ENCODE results near the gene CPN2.

Gene CPN2

DNA sequence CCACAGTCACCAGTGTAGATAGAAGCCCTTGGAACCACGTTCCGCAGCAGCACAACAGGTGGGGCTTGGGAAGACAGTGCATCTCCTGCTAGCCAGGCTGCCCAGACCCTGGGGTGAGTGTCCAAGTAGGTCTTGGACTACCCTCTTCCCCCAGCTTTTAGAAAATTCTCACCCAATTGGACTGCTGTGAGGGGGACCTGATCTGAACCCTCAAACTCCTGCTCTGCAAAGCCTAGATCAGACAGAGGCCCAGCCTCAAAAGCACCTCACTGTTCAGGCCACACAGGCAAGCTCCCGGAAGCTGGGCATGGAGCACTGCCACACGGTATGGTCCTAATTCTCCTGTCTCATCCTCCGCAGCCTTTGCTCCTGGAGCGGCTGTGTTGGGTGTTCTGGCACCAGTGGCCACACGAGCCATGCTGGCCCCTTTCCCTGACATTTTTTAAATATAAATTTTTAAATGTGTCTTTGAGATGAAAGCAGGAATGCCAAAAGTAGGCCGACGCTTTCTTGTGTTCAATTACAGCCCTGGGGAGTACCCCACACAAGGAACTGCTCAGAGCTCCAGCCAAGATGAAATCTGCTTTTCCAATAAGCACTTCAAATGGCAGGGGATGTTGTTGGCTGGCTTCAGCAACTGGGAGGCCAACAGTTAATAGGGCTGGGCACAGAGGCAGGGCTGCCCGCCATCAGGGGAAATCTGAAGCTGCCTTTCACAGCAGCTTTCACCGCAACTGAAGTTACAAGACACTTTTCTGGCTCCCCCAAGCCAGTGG, 40.9 kb downstream of the CPN2 start:
- no peak for FAIRE-seq

DNA sequence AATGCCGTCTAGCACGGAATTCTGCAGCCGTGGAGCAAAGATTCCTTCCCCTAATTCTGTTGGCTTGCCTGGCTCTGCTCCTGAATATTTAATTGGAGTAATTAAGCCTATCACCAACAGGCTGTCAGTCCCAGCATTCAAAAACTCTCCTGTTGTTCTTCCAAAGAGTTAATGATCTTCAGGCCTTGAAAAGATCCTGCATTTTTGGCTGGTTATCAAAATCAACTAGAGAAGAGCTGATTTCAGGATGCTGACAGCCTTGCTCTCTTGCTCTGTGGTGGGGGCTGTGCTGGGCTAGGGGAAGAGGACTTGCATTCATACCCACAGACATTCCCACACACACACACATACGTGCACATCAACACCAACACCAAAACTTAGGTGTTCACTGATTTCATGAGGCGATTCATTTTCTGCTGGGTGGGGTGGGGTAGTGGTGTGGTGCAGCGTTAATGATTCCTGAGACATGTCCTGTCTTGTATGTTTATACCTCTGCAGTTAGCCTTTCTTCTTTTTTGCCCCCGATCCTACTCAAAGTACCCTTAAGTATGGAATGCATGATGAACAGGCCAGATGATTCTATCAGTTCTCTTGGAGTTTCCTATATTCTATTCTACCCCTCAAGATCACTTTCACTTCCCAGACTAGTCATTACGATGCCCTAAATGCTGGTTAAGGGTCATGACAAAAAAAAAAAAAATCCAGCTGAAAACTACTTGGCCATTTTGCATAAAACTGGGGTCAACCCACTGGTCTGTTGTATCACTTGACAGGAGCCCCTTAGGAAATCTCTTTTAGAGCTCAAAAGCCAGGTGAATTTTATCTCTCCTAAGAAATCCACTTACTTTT, 42.3 kb downstream of the CPN2 start:
- FAIRE-seq = no peak

DNA sequence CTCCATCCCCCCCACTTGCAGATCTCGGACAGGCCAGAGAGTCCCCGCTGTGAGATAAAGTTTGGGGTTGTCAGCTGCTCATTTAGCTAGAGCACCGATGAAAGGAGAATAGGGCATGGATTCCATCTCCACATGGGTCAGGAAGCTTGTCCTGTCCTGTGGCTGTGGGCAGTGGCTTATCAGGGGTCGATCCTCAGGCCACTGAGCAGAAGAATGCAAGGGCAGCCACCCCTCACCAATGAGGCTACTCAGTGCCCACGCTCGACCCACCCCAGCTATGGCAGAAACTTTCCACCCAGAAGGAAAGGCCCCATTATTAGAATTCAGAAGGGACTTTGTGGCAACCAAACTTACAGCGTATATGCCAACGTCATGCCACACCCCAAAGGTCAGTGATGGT, 43.3 kb downstream of the CPN2 start:
- FAIRE-seq = no peak

DNA sequence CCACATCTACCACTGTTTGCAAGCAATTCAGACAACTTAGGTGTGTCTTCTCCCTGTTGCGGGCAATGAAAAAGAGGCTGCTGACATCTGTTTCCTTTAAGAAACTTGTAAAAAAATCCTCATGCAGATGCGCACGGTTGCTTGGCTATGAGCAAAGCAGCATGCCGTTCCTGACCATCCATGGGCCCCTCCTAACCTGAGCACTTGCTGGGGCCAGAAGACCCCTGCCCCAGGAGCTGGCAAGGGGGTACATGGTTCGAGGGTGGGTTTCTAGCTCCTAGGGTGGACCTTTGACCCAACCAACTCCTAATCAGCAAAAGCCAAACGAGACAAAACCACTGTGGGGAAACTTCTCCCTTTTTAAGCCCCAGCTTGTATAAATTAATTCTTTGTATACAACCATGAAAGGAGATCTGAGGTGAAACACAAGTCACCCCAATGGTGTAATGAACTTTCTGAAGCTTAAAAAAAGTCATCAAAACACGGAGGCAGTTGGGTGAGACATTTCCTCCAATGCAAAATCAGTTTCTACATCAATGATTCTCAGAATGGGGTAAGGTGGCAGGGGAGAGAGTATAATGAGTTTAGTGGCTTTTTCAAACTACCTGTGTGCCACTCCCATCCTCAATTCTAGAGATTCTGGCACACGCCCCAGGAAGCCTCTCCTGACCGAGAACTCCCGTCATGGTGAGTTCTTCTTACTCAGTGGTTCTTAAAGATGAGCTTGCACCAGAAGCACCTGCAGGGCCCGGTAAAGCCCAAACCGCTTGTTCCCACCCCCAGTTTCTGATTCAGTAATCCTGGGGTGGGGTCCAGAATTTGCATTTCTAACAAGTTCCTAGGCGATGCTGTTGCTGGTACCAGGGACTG, 44.1 kb downstream of the CPN2 start:
- no peak for FAIRE-seq

DNA sequence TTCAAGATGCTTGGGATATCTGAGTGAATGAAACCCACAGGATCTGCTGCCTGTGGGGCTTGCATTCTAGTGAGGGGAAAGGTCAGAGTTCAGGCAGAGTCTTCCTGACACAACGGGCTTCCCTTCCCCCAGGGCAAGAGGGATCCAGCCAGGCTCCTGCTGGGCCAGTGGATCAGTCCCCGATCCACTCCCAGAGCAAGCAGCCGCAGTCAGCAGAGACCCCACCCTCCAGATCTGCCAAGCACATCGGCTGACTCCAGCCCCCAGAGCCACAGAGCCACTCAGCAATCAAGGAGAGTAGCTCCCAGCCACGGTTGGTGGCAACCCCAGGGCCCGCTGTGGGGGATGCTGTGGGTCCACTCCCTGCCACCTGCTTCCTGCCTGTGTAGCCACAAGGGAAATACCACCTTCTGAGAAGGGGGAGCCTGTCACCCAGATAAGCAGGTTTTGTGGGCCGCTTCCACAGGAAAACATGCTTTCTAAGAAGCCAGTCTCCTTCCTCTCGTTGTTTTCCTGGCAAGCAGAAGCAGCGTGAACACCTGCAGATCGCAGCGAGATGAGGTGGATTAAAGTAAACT, 44.9 kb downstream of the CPN2 start:
- FAIRE-seq = no peak

DNA sequence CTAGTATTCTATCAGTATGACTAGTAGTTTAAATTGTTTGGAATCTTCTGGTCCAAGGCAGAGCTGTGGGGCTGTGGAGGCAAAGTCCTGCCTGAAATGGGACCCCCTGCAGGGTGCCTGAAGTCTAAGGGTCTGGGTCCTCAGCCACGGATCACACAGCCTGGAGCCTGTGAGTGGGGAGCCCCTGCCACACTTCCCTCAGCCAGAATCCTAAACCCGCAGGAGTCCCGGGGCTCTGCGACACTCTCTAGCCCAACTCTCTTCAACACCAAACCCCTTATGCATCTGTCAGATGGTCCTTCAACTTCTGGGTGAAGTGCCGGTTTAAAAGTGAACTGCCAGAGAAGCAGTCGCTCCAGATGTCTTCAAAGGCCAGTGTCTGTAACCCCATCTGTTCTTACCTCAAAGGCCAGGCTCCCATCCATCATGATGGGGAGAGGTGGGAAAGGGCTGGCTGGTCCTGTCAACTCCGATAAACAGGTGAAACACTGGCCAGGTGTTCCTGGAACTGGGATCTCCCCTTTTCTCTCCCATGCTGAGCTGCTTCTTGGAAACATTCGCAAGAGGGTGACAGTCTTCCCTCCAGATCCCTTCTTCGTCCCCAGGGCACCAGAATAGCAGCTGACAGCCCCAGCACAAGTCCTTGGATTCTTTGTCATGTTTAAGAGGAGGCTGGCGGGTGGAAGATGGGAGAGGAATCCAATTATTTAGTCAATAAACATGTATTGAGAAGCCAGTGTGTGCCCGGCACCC, 45.6 kb downstream of the CPN2 start:
- FAIRE-seq = no peak

DNA sequence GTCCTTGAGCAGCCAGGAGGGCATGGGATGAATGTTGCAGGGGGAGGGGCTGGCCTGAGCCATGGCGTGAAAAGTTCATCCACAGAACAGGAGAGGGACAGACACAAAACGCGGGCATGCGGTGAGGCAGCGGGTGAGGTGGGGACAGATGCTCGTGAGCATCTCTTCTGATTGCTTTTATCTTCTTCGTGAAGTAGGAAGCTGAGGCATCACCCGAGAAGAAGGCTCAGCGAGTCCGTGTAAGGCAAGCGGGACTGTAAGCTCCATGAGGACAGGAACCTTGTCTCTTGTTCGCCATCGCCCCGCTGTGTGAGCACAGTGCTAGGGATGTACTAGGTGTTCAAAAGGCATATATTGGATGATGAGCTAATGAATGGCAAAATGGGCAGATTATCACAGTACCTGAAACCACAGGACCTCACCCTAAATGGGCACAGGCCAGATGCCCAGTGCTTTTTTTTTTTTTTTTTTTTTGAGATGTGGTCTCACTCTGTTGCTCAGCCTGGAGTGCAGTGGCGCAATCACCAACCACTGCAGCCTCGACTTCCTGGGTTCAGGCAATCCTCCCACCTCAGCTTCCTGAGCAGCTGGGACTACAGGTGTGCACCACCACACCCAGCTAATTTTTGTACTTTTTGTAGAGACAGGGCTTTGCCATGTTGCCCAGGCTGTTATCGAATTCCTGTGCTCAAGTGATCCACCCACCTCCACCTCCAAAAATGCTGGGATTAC, 46.8 kb downstream of the CPN2 start:
- FAIRE-seq = no peak

DNA sequence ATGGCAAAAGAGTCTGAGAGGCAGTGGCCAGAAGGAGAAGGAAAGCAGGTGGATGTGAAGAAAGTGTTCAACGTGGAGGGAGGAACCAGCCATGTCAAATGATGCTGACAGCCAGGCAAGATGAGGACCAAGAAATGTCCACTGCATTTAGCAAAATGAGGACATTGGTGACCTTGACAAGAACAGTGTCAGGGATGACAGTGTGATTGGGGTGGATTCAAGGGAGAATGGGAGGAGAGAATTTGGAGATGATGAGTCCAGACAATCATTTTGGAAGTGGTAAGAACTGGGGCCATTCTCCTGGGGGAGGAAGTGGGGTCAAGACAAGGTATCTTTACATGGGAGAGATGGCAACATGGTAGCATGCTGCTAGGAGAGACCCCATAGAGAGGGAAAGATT, 47.4 kb downstream of the CPN2 start:
- no peak for FAIRE-seq

DNA sequence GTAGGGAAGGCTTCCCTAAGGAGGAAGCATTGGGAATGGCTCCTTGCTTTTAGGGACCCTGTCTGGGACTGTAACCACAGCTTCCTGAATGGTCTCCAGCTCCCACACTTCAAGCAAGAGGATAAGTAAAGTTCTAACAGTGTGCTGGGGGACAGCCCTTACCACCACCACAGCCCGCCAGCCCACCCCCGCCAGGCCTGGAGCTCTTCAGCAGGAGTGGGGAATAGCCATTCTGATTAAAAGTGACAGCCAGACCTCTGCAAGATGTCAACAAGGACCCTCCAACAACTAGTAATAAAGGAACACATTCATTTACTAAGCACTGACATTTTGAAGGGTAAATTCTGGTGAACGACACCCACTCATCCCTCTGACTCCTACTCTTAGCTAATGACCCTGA, 49.4 kb downstream of the CPN2 start:
- no peak for FAIRE-seq

DNA sequence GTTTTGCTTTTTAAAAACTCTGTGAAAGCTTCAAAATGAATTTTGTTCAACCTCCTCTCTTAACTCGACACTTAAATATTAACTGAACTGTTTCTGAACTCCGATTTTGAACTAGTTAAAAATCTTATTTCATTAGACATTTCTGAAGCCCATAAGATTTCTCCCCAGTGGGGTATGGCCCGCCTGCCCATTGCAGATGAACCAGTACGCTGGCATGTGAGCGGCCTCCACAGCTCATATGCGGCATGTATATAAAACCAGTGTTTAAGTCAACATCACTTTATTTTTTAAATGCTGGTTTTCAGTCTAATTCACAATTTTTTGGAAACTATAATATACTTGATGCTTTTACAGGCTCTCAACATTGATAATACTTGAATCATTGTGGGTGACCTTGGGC, 50.2 kb downstream of the CPN2 start:
- FAIRE-seq = no peak

DNA sequence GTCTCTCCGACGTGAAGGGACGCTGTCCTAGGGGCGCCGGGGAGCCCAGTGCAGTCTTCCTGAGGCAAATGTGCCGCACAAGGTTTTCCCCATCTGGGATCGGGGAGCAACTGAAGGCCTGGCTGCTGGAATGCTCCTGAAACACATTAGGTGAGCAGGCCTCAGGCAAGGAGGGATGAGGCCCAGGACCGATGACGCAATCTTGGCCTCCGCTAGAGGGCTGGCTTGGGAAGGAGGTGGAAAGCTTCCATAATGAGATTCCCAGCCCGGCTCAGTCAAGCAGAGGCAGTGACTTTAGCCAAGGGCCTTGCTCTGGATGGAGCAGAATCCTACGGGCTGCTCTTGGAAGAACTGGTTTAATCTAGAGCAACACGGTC, 50.8 kb downstream of the CPN2 start:
- no peak for FAIRE-seq

DNA sequence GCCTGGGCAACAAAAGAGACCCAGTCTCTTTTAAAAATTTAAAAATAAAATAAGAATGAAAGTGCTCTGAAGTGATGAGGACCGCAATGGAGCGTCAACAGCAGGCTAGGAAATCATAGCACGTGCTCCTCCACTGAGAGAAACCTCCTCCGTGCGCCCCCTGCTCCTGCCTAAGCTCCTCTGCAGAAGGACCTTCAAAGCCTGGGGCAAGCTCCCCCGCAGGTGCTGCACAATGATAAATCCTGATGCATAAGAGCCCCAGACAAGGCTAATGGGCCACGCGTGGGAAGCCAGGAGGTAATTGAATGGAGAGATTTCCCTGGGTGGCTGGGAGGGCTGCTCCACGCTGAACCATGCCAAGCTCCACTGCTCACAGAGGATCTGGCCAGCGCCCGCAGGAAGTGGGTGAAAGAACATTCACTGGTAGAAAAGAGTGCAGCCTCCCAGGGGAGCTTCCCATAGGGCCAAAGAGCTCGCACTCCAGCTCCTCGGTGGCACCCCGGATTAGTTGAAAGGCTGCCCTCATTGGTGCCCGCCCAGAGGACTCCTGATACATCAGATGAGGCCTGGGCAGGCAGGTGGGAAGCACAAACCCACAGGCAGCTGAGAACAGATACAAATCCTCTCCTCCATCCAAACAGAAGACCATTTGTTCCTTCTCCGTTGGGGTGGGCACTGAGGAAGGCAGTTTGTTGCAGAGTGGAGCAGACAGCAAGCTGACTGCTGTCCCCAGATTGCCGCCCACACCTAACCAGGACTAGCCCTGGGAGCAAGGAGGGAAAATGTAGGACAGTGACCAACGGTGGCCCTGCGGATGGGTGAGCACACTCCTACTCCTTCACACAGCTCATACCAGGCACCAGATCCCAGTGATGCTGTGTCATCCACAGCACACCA, 52.5 kb downstream of the CPN2 start:
- FAIRE-seq = no peak

DNA sequence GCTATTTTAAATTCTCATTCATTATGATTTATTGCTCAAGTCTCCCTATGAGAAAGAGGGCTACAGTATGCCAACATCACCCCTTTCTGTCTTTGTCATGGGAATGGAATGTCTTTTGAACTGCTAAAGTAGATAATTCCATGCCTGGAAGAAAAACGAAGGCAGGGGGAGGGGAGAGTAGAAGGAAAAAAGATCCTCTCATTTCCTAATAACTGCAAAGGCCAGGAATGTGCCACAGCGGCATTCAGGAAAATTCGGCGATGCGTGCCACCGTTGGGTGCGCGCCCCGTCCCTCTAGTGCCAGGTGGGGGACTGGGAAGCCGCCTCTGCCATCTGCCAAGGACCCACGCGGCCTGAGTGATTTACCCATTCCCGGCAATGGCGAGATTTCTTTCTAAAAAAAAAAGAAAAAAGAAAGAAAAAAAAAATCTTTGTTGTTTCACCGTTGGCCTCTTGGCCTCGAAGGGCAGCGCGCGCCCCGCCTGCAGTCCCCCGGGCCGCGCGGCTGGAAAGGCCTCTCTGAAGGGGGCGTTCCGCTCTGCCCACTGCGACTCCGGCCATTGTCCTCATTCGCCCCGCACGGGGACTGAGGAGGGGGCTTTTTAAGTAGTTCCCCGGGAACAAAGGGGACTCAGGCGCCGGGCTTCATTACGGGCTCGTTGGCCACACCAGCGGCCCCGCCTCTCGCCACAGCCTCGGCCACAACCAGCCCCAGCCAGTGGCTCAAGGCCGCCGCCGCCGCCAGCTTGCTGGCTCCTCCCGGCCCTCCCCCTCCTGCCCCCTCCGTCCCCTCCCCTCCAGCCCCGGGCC, 54.5 kb downstream of the CPN2 start:
- FAIRE-seq = no peak

DNA sequence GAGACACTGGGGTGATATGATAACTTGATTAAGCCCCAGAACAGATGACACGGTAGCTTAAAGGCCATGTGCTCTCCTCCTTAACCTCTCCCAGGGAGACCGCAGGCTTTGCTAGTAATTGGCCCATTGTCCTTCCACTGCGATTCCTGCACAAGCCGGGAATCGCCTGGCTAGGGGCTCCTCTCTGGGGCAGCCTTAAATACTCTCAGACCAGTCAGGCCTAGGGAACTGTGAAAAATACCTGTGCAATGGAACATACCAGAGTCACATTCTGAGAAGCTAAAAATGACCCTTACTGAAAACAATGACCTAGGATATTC, 56.3 kb downstream of the CPN2 start:
- FAIRE-seq = no peak

DNA sequence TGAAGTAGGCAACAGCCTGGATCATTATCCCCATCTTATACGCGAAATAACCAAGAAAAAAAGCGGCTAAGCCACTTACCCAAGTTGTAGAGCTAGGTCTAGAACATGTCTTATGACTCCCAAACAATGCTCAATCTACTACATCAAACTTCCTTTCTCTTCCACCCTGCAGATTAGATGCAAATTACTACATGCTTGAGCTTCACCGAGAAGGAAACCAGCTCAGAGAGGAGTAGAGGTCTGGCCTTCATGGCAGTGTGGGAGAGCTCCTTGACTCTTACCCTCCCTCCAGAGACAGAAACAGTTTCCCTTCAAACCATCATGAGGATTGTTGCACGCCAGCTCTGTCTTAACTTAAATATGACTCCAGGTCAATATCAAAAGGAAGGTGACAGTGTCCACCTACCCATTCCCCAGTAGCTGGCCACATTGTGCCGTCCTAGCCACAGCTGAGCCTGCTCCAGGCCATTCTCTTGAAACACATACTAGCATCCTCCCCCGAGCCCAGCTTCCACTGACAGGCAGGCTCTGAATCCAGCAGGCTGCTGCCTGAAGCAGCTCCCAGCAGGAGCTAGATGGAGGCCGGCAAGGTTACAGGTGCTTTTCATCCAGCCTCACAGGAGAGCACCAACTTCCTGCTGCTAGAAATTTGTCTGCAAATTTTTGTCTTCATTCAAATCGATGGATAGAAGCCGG, 56.8 kb downstream of the CPN2 start:
- no peak for FAIRE-seq

DNA sequence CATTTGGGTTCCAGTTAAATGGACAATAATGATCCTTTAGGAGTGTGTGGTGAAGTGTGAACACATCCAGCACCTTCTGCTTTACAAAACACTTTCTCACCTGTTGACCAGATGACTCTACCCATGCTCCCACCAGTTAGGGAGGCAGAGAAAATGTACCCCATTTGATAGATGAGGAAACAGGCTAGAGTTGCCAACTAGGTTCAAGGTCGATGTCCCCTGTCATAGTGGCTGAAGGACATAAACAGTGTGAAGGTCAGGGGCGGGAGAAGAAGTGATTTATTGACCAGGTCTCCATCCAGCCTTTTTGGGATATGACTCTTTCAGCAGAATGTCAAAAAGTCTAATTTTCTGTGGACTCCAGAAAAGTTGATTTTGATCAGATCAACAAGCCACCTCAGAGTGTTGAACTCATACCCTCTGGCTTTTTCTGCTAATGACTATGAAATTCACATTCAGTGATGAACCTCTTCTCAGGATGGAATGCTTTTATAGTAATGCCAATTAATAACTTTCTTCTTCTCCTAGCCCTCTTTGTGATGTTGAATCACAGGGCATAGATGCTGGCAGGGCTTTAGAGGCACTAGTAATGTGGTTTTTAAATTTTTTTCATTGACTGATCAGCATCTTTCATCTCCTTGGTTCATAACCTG, 57.5 kb downstream of the CPN2 start:
- no peak for FAIRE-seq

DNA sequence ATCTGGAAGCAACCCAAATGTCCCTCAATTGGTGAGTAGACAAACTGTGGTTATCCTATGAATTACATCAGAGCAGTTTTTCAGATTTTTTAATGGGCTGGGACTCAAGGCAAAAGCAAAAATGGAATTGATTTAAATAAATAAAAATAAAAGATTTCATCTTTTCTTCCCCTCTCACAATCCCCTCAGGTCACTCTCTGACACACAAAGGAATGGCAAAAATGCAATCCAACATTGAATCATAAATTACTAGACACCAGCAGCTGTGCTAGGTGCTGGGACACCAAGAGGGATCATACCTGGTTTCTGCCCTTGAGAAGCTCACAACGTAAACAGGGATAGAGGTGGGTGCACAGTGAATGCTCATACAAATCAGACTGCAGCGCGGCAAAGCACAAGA, 58.8 kb downstream of the CPN2 start:
- FAIRE-seq = no peak
